Parathyroid adenoma (tissue), 2 donors: ENCODE data around the gene SCGB1C2.
"Not testable (repeated sequence)": the region's sequence is repeated elsewhere in the genome, so short reads cannot be mapped to it uniquely, and the experiment has no call there.

Experiments used
- H2AFZ ChIP-seq: fragments of 300-600 bp; sonication (generic); one replicate; pipeline ENCODE4 v1.7.0; 2017; ENCODE audit warnings: antibody characterized with exemption, mild to moderate bottlenecking
- H3K27ac ChIP-seq: fragments of 300-600 bp; sonication (generic); one replicate; pipeline ENCODE4 v1.7.0; 2017
- H3K27me3 ChIP-seq: fragments of 300-600 bp; sonication (generic); one replicate; pipeline ENCODE4 v1.7.0; 2017; ENCODE audit warnings: low read length; ENCODE audit not compliant: control insufficient read depth, insufficient read depth
- H3K36me3 ChIP-seq: fragments of 300-600 bp; sonication (generic); one replicate; pipeline ENCODE4 v1.7.0; 2017; ENCODE audit warnings: low read length; ENCODE audit not compliant: control insufficient read depth, insufficient read depth
- H3K4me1 ChIP-seq: fragments of 300-600 bp; sonication (generic); one replicate; pipeline ENCODE4 v1.7.0; 2017; ENCODE audit warnings: control low read depth
- H3K4me2 ChIP-seq: fragments of 300-600 bp; sonication (generic); one replicate; pipeline ENCODE4 v1.7.0; 2017; ENCODE audit warnings: low read length
- H3K4me3 ChIP-seq: fragments of 300-600 bp; sonication (generic); one replicate; pipeline ENCODE4 v1.7.0; 2017; ENCODE audit warnings: low read depth, low read length
- H3K79me2 ChIP-seq: fragments of 300-600 bp; sonication (generic); one replicate; pipeline ENCODE4 v1.7.0; 2017; ENCODE audit warnings: control low read depth
- H3K9ac ChIP-seq: fragments of 300-600 bp; sonication (generic); one replicate; pipeline ENCODE4 v1.7.0; 2017; ENCODE audit warnings: mild to moderate bottlenecking
- H3K9me3 ChIP-seq: fragments of 300-600 bp; sonication (generic); one replicate; pipeline ENCODE4 v1.7.0; 2017; ENCODE audit warnings: low read length; ENCODE audit not compliant: control insufficient read depth
- TF ChIP-seq, protein P1 (sequence below): fragments of 300-600 bp; sonication (generic); IDR thresholded peaks from one replicate; pipeline ENCODE4 v1.7.0; 2017; ENCODE audit warnings: antibody characterized with exemption, mild to moderate bottlenecking
- donor health status: primary hyperparathyroidism.

The SCGB1C2 gene

DNA sequence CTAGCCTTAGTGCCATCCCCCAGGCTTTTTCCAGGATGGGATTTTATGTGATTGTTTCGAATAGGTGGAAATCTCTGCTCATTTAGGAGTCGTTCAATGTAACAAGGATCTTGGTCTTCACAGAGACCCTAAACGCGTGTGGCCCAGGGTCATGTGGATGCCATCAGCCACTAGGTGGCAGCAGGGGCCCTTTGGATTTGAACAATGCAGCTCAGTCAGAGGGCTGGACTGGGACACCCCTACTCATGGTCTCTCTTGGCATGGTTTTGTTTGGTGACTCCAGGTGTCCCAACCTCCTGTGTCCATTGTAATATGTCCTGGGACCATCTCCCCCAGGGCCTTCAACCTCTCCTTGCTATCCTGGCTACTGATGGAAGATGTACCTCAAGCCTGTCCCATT, 838 bp upstream of the SCGB1C2 start:
- not testable (repeated sequence) for H3K9ac ChIP-seq, H3K27me3 ChIP-seq, H3K4me3 ChIP-seq, H3K27ac ChIP-seq, H3K79me2 ChIP-seq, H3K9me3 ChIP-seq, H3K4me1 ChIP-seq, H3K4me2 ChIP-seq, H3K36me3 ChIP-seq, H2AFZ ChIP-seq
- TF ChIP-seq, protein P1, sequence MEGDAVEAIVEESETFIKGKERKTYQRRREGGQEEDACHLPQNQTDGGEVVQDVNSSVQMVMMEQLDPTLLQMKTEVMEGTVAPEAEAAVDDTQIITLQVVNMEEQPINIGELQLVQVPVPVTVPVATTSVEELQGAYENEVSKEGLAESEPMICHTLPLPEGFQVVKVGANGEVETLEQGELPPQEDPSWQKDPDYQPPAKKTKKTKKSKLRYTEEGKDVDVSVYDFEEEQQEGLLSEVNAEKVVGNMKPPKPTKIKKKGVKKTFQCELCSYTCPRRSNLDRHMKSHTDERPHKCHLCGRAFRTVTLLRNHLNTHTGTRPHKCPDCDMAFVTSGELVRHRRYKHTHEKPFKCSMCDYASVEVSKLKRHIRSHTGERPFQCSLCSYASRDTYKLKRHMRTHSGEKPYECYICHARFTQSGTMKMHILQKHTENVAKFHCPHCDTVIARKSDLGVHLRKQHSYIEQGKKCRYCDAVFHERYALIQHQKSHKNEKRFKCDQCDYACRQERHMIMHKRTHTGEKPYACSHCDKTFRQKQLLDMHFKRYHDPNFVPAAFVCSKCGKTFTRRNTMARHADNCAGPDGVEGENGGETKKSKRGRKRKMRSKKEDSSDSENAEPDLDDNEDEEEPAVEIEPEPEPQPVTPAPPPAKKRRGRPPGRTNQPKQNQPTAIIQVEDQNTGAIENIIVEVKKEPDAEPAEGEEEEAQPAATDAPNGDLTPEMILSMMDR: peak; percentile 38

DNA sequence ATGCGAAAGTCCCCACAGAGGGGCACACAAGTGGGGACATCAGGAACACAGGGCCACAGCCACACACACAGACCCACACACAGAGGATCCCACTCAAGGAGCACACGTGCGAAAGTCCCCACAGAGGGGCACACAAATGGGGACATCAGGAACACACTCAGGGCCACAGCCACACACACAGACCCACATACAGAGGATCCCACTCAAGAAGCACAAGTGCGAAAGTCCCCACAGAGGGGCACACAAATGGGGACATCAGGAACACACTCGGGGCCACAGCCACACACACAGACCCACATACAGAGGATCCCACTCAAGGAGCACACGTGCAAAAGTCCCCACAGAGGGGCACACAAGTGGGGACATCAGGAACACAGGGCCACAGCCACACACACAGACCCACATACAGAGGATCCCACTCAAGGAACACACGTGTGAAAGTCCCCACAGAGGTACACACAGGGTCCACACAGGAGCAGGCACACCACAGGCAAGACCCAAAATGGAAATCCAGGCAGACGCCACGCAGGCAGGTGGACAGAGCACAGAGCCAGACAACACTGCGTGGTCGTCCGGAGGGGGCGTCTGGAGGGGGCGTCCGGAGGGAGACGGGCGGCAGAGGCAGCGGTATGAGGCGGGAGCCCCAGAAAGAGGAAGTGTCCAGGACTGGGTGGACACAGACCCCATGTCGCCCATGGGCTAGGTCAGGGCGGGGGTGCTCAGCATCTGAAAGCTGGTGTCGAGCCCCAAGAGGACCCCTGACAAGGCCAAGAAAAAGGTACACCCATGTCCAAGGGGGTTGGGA, 2.2 kb downstream of the SCGB1C2 start:
- not testable (repeated sequence) for H3K9me3 ChIP-seq, H2AFZ ChIP-seq, H3K4me2 ChIP-seq, H3K27me3 ChIP-seq, H3K9ac ChIP-seq, H3K27ac ChIP-seq, H3K4me1 ChIP-seq, H3K36me3 ChIP-seq, H3K4me3 ChIP-seq, H3K79me2 ChIP-seq

DNA sequence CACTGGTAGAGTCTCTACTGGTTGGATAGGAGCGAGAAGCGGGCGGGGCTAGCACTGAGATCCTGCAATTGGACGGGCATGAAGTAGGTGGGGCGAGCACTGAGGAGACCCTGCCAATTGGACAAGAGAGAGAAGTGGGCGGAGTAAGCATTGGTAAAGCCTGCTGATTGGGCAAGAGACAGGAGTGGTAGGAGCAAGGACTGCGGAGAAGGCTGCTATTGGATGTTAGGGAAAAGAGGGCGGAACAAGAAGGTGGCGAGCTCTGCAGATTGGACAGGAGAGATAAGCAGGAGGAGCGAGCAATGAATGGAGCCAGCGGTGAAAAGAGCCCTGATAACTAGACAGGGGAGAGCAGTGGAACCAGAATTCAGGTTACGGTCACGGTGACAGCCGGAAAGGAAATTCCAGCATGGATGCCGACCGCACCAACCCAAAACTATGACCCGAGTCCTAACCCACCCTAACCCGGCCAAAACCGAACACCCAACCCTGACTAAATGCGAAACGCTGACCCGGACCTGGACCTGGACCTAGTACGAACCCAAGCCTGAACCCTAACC, 4.8 kb downstream of the SCGB1C2 start:
- no peak overlapping the region for H3K27ac ChIP-seq
- H3K4me3 ChIP-seq: no peak overlapping the region
- TF ChIP-seq, protein P1: no peak
- H3K9me3 ChIP-seq: no peaks in the 10 kb centered on the region
- H3K9ac ChIP-seq: no peak overlapping the region
- H3K4me1 ChIP-seq: no peaks in the 10 kb centered on the region
- no peak overlapping the region for H3K4me2 ChIP-seq
- no peaks in the 10 kb centered on the region for H3K27me3 ChIP-seq
- no peaks in the 10 kb centered on the region for H3K79me2 ChIP-seq
- H3K36me3 ChIP-seq: no peaks in the 10 kb centered on the region
- no peak overlapping the region for H2AFZ ChIP-seq

DNA sequence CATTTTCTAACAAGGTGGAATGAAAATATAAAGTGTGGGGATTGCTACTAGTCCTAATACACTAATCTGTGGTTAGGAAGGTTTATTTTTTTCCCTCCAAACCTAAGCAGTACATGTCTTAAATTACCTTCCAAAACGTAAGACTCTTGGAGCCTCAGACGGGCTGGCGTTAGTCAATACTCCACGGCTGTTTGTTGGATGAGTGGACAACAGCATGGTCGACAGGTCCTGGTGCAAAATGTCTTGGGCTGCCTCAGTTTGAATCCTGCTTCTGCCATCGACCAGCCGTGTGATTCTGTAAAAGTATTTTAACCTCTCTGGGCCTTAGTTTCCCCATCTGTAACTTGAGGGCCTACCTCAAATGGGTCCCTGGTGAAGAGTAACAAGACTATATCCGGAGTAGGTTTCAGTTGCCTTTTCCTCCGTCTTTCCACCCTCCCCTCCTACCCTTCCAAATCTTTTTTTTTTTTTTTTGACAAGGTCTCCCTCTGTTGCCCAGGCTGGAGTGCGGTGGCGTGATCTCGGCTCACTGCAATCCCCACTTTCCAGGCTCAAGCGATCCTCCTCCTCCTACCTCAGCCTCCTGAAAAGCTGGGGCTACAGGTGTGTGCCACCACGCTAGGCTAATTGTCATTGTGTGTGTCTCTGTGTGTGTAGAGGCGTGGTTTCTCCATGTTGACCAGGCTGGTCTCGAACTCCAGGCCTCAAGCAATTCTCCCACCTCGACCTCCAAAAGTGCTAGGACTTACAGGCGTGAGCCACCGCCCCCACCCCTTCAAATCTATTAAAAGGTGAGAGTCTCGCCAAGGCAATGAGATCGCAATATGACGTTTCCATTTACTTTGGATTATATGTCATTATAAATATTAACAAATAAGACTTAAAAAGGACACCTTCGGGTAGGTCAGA, 5.8 kb downstream of the SCGB1C2 start:
- H3K27me3 ChIP-seq: no peaks in the 10 kb centered on the region
- no peaks in the 10 kb centered on the region for H3K36me3 ChIP-seq
- H3K4me3 ChIP-seq: no peak overlapping the region
- no peaks in the 10 kb centered on the region for H3K9me3 ChIP-seq
- H3K9ac ChIP-seq: no peak overlapping the region
- no peak overlapping the region for H3K4me2 ChIP-seq
- H2AFZ ChIP-seq: no peak overlapping the region
- no peaks in the 10 kb centered on the region for H3K4me1 ChIP-seq
- no peak overlapping the region for H3K27ac ChIP-seq
- TF ChIP-seq, protein P1: no peak
- no peaks in the 10 kb centered on the region for H3K79me2 ChIP-seq

DNA sequence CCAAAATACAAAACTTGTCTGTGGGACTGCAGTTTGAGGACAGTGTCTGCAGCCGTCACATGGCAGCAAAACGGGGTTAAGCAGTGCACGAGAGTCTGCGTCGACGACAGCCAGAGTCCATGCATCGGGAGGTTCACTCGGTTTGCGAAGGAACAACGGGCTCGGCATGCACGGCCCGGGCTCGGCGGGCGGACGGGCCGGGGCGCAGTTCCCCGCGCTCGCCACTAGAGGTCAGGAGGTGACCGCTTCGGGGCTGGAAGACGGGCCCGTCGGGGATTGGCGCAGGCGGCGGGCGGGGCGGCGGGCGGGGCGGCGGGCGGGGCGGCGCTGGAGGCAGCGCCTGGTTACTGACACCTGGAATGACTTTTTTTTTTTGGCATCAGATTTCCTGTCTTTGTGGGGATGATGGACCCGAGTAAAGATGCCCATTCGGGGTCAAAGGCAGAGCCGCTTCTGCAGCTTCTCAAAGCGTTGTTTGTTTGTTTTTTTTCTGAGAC, 6.5 kb downstream of the SCGB1C2 start:
- Histone ChIP-seq H3K9ac (no peak overlapping the region), H3K9me3 (no peaks in the 10 kb centered on the region), H3K4me2 (no peak overlapping the region), H2AFZ (peak overlapping the region; percentile 36), H3K79me2 (no peaks in the 10 kb centered on the region), H3K4me1 (no peaks in the 10 kb centered on the region), H3K27me3 (no peaks in the 10 kb centered on the region), H3K27ac (no peak overlapping the region), H3K36me3 (no peaks in the 10 kb centered on the region), H3K4me3 (no peak overlapping the region)
- TF ChIP-seq, protein P1: peak; percentile 95
